ENCODE results near the gene SYNJ2BP.

SYNJ2BP gene

GRCh38 chr14:70392676-70393075 is 24.2 kb downstream of the SYNJ2BP start:
- DNase-seq = no peak

DNA sequence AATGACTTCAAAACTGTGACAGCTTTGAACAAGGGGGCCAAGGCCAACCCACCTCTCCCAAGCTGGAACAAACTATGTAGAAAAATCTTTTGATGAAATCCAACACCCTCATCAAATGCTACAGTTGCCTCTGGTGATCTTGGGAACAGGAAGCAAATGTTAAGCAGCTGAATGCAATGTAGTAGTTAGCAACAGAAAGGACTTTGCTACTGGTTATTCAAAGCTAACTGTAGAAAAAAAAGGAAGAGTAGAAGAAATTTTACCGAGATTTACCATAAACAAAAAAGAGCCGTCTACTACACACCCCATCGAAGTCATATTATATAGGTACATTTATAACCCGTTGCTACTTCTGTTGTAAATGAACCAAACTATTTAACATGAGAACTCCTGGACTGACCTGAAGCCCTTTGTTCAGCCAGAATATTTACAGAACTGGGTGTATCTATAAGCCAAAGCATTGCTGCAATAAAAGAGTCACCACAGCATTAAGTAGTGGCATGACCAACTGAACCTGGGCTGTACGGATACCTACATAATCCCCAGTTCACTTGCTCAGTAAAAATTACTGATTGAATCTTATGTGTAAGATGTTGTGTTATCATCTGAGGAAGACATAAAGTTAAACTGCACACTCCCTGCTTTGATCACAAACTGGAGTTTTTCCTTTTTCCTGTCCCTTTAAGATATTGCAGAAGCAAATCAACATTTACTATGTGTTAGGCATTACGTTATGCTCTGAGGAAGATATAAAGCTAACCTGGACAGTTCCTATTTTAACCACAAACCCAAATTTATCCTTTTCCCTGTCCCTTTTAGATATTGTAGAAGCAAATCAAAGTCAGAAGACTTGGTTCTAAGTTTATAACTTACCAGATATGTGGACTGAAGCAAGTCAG is 25.1 kb downstream of the SYNJ2BP start:
- no peak for DNase-seq

DNA sequence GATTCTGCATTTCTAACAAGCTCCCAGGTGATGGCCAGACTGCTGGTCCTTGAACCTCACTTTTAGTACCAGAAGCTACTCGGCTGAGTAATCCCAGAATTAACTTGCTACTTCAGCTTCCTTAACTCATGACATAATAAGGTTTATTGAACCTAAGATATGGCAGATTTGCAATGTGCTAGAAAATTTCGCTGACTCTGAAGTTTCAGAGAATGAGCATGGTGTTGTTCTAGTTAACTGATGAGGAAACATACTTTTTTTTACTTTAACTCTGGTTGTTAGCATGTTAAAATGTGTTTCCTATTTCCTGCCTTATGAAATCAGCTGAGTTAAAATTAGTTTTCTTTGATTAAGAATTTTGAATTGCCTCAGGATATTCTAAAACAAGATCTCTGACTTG is 34.4 kb downstream of the SYNJ2BP start:
- no peak for DNase-seq

- no peak for DNase-seq
Observed at GRCh38 chr14:70380824-70381223, 36.1 kb downstream of the SYNJ2BP start.

GRCh38 chr14:70378696-70379095 is 38.2 kb downstream of the SYNJ2BP start:
- no peak for DNase-seq
